Pancreas (tissue), 10 donors: ENCODE results near the gene PCAT7. TPM values are rescaled to one million over a fixed set of nuclear protein-coding genes. Genes with fewer than 3 reads are reported as not detected.

Experiments
- ATAC-seq, 4 donors: fragments of 200-7000 bp; cut with Tn5 transposase; one replicate each; pipeline versions ENCODE4 v1.8.0 to v1.9.1; 2020; ENCODE audit warnings: mild to moderate bottlenecking in 4 of 4, moderate library complexity in 4 of 4
- DNase-seq, 6 donors: peaks; one replicate each; pipeline ENCODE4 v3.0.0-alpha.2; 2020
- FAIRE-seq: peaks from 2 replicates; lab custom pipeline; 2012; peaks lifted over from hg19 to GRCh38; lab: Jason Lieb, UNC
- H3K27ac ChIP-seq, 4 donors: fragments of 200-600 bp; sonication (generic); 1 replicate in 3 of 4; 2 replicates in 1 of 4; pipeline versions ENCODE4 v1.5.0 to v1.8.0; 2020
- H3K27me3 ChIP-seq, 4 donors: fragments of 200-600 bp; one replicate each; pipeline ENCODE4 v1.8.0; 2021
- H3K36me3 ChIP-seq, 3 donors: fragments of 200-600 bp; sonication (generic) in 1 of 3; one replicate each; pipeline versions ENCODE4 v1.5.0 to v1.8.0; 2020 to 2021
- H3K4me1 ChIP-seq, 3 donors: fragments of 200-600 bp; one replicate each; pipeline ENCODE4 v1.8.0; 2021
- H3K4me3 ChIP-seq, 4 donors: fragments of 200-600 bp; sonication (generic) in 2 of 4; one replicate each; pipeline versions ENCODE4 v1.5.0 to v1.8.0; 2020 to 2021
- H3K9me3 ChIP-seq, 4 donors: fragments of 200-600 bp; one replicate each; pipeline ENCODE4 v1.8.0; 2021
- WGBS, 2 donors: extraction: QIAGEN DNeasy Blood & Tissue Kit; methylation state at CpG; one replicate each; pipeline ENCODE4 v1.1.7; 2013; 5-methylcytosine and 5-hydroxymethylcytosine counted together
- intact Hi-C, 3 donors: fragments of 100-400 bp; cut with DNase I; formaldehyde crosslinking; loops; one replicate each; pipeline versions ENCODE4 v1.11.1 to v1.14.2; 2022
- polyA plus RNA-seq, 2 donors: library from polyadenylated mRNA; stranded (reverse); fragments of 200-250 nt; gene quantifications; one replicate each; pipeline ENCODE4 v1.2.3, GENCODE V29; 2013
- total RNA-seq, 6 donors: library from RNA; stranded (reverse); fragmentation: NEBNext Ultra II Directional in 4 of 6; extraction: Animal tissue kit (Norgen Biotek cat#: 25700) in 4 of 6; gene quantifications; one replicate each; pipeline versions ENCODE4 v1.2.1 to v1.2.4, GENCODE V29; 2021 to 2023
- TF ChIP-seq, protein P1 (sequence below), 4 donors: fragments of 200-600 bp; sonication (generic) in 3 of 4; IDR thresholded peaks; one replicate each; pipeline versions ENCODE4 v1.5.0 to v1.8.0; 2021; ENCODE audit warnings: antibody characterized with exemption in 4 of 4
- donor health status: healthy with polysubstance abuse.
- donor health status: DM: no; HTN: no; CAD: no; lungs with moderate emphysema.
- donor health status: DM: no; HTN: no; CAD: no.
- donor health status: control.
- donor health status: control.
- donor health status: Bipolar disorder and iron deficiency.
- donor health status: DM: yes; HTN: yes; CAD: no.
- donor health status: DM: no; HTN: no; CAD: no.
- donor health status: DM: no; HTN: no; CAD: no.
- donor health status: DM: yes; HTN: yes; CAD: no.

PCAT7 gene
- total and polyA plus RNA-seq, 8 donors: 0.23 to 0.52 (median 0.31) TPM

- DNase-seq (no peak), ATAC-seq (no peak), FAIRE-seq (no peak)
- intact Hi-C loops: no loop called here
- peaks cover 16 to 34% (median 31%) of the 10 kb centered on the region in 3 donors for H3K4me1 ChIP-seq
- H3K36me3 ChIP-seq: no peaks in the 10 kb centered on the region
- 93 to 94% methylated on average over 8 of the region's 8 CpGs for WGBS, 2 donors
- peak overlapping the region in 1 of 4 donors; percentile 83 for H3K27ac ChIP-seq
- TF ChIP-seq, protein P1, sequence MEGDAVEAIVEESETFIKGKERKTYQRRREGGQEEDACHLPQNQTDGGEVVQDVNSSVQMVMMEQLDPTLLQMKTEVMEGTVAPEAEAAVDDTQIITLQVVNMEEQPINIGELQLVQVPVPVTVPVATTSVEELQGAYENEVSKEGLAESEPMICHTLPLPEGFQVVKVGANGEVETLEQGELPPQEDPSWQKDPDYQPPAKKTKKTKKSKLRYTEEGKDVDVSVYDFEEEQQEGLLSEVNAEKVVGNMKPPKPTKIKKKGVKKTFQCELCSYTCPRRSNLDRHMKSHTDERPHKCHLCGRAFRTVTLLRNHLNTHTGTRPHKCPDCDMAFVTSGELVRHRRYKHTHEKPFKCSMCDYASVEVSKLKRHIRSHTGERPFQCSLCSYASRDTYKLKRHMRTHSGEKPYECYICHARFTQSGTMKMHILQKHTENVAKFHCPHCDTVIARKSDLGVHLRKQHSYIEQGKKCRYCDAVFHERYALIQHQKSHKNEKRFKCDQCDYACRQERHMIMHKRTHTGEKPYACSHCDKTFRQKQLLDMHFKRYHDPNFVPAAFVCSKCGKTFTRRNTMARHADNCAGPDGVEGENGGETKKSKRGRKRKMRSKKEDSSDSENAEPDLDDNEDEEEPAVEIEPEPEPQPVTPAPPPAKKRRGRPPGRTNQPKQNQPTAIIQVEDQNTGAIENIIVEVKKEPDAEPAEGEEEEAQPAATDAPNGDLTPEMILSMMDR (IDR thresholded peaks at IDR 0.05): no peak
- H3K4me3 ChIP-seq: no peak overlapping the region
- no peaks in the 10 kb centered on the region for H3K9me3 ChIP-seq
- no peaks in the 10 kb centered on the region for H3K27me3 ChIP-seq
These were observed 52.5 kb downstream of the PCAT7 start for GRCh38 chr9:94607423-94607691.

DNA sequence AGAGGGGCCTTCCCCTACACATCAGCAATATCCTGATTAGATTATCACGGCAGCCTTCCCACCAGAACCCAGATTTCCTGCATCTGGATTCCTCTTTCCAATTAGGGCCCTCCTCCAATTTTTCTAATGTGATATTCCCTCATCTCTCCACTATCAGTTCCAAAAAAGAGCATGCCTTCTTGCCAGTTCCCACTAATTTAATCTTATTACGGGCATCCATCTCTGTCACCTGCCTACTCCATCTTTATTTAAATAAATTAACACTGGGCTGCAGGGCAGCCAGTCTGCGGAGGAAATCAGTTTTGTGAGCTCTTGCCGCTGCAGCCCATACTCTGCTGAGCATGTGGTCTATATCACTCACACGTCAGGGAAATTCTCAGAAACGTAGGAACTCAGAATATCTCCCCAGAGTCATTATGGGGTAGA lies 55.3 kb downstream of the PCAT7 start:
- no peak for ATAC-seq
- no peak overlapping the region for H3K4me3 ChIP-seq
- H3K27ac ChIP-seq: peak overlapping the region in 1 of 4 donors; percentile 79
- DNase-seq: no peak
- H3K27me3 ChIP-seq: no peaks in the 10 kb centered on the region
- 70% methylated on average over 6 of the region's 6 CpGs for WGBS, 2 donors
- intact Hi-C loops: no loop called here
- peaks cover 16 to 35% (median 31%) of the 10 kb centered on the region in 3 donors for H3K4me1 ChIP-seq
- no peak for FAIRE-seq
- TF ChIP-seq, protein P1 (IDR thresholded peaks at IDR 0.05): no peak
- no peaks in the 10 kb centered on the region for H3K36me3 ChIP-seq
- H3K9me3 ChIP-seq: no peaks in the 10 kb centered on the region

DNA sequence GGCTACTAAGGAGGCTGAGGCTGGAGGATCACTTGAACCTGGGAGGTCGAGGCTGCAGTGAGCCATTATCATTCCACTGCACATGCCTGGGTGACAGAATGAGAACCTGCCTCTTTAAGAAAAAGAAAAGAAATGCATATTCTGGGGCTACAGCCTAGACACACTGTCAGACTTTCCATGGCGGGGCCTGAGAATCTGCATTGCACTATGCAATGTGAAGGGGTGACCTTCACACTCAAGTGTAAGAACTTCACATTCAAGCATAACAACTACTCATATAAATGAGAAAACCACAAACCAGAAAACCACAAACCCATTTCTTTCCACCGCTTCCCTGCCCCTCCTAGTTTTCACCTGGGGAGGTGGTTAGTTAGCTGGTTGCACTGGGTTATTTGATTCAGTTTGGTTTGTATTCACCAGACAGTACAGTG lies 56.8 kb downstream of the PCAT7 start:
- no peak for FAIRE-seq
- 47 to 49% methylated on average over 3 of the region's 3 CpGs for WGBS, 2 donors
- DNase-seq: peak in 1 of 6 donors; percentile 37
- peaks cover 16 to 35% (median 31%) of the 10 kb centered on the region in 3 donors for H3K4me1 ChIP-seq
- no peaks in the 10 kb centered on the region for H3K27me3 ChIP-seq
- no peaks in the 10 kb centered on the region for H3K36me3 ChIP-seq
- intact Hi-C loops: no loop called here
- TF ChIP-seq, protein P1 (IDR thresholded peaks at IDR 0.05): no peak
- peak overlapping the region; percentile 35 to 73 (median 59) for H3K27ac ChIP-seq
- peak in 3 of 4 donors; percentile 2 to 4 (median 3) for ATAC-seq
- H3K4me3 ChIP-seq: no peak overlapping the region
- no peaks in the 10 kb centered on the region for H3K9me3 ChIP-seq

GRCh38 chr9:94612071-94612470 lies 57.2 kb downstream of the PCAT7 start:
- no peaks in the 10 kb centered on the region for H3K36me3 ChIP-seq
- no peaks in the 10 kb centered on the region for H3K9me3 ChIP-seq
- H3K27me3 ChIP-seq: no peaks in the 10 kb centered on the region
- ATAC-seq (peak; percentile 43 to 74 (median 62)), DNase-seq (peak in 3 of 6 donors; percentile 31 to 55 (median 48)), FAIRE-seq (no peak)
- H3K4me1 ChIP-seq: peaks cover 16 to 34% (median 31%) of the 10 kb centered on the region in 3 donors
- H3K27ac ChIP-seq: peak overlapping the region; percentile 35 to 73 (median 59)
- intact Hi-C loops: no loop called here
- WGBS, 2 donors: 9 to 16% methylated on average over 7 of the region's 7 CpGs
- H3K4me3 ChIP-seq: no peak overlapping the region
- TF ChIP-seq, protein P1 (IDR thresholded peaks at IDR 0.05): no peak

- Histone ChIP-seq H3K4me1 (peaks cover 12 to 26% (median 22%) of the 10 kb centered on the region in 3 donors), H3K9me3 (no peaks in the 10 kb centered on the region), H3K27ac (peak overlapping the region in 1 of 4 donors; percentile 73), H3K27me3 (no peaks in the 10 kb centered on the region), H3K36me3 (no peaks in the 10 kb centered on the region), H3K4me3 (no peak overlapping the region)
- DNase-seq: no peak
- ATAC-seq: no peak
- TF ChIP-seq, protein P1 (IDR thresholded peaks at IDR 0.05): no peak
- no peak for FAIRE-seq
- WGBS, 2 donors: 85 to 93% methylated on average over 3 of the region's 3 CpGs
- intact Hi-C loops: no loop called here
These were observed 58.1 kb downstream of the PCAT7 start for GRCh38 chr9:94613003-94613402.
